Measurements from ENCODE around the gene B3GNT4.

GRCh38 chr12:122159882-122160281 is 43.6 kb upstream of the B3GNT4 start:
- no peak for TF ChIP-seq RBBP5 (IDR thresholded peaks at IDR 0.05; ENCODE audit: borderline replicate concordance, low read depth, low read length)
- TF ChIP-seq TAF1 (IDR thresholded peaks at IDR 0.05; ENCODE audit: low read depth, low read length), result no peak
- TF ChIP-seq CTCF (IDR thresholded peaks at IDR 0.05; ENCODE audit: control extremely low read depth in 1 of 3, insufficient read depth in 1 of 3, low read depth in 1 of 3, low read length in 3 of 3), result peak in 1 of 3 experiments; percentile 21; a peak in 1 of 4 replicates
- TF ChIP-seq RNF2 (IDR thresholded peaks at IDR 0.05; ENCODE audit: borderline replicate concordance, low read depth, low read length, missing control alignments, poor library complexity, severe bottlenecking), result no peak
- no peak for TF ChIP-seq MAX (IDR thresholded peaks at IDR 0.05)
- TF ChIP-seq EP300 (IDR thresholded peaks at IDR 0.05; ENCODE audit: borderline replicate concordance in 1 of 2, low read depth in 2 of 2, low read length in 2 of 2), result no peak
- peak; percentile 41 to 50 for TF ChIP-seq RAD21 (IDR thresholded peaks at IDR 0.05 in 1 of 2, conservative IDR thresholded peaks at IDR 0.05 in 1 of 2; ENCODE audit: low read depth in 2 of 2, low read length in 2 of 2)
- no peak for TF ChIP-seq POU5F1 (IDR thresholded peaks at IDR 0.05; ENCODE audit: low read depth, low read length)
- no peak for TF ChIP-seq EZH2 (IDR thresholded peaks at IDR 0.05; ENCODE audit: low read depth, low read length, severe bottlenecking)
- TF ChIP-seq POLR2A (IDR thresholded peaks at IDR 0.05; ENCODE audit: control extremely low read depth in 1 of 2, low read depth in 2 of 2, low read length in 2 of 2), result no peak
- TF ChIP-seq YY1 (IDR thresholded peaks at IDR 0.05; ENCODE audit: low read depth, low read length), result no peak
- TF ChIP-seq SRF (IDR thresholded peaks at IDR 0.05; ENCODE audit: low read depth, low read length), result no peak

Measured in H1 (cell line).